Transverse colon (tissue), 4 donors: Measurements from ENCODE around the gene MAN1C1.

Experiments
- CTCF ChIP-seq, 5 experiments: fragments of 200-600 bp in 3 of 5; fragments of 450-650 bp in 2 of 5; sonication (generic) in 3 of 5; IDR thresholded peaks; 1 replicate in 2 of 5; 2 replicates in 3 of 5; pipeline ENCODE4 v1.5.1; 2016 to 2017; ENCODE audit warnings: antibody characterized with exemption in 5 of 5, inconsistent platforms in 3 of 5, mild to moderate bottlenecking in 2 of 5, moderate library complexity in 1 of 5
- EP300 ChIP-seq: sonication (generic); formaldehyde crosslinking; IDR thresholded peaks from one replicate; pipeline ENCODE4 v1.6.1; 2017; ENCODE audit warnings: antibody characterized with exemption, low read depth
- POLR2A ChIP-seq: fragments of 450-650 bp; IDR thresholded peaks from one replicate; pipeline ENCODE4 v1.6.1; 2016; ENCODE audit warnings: antibody characterized with exemption, mild to moderate bottlenecking, moderate library complexity
- POLR2AphosphoS5 ChIP-seq, 3 donors: sonication (generic); formaldehyde crosslinking; IDR thresholded peaks; one replicate each; pipeline ENCODE4 v1.6.1; 2016; ENCODE audit warnings: antibody characterized with exemption in 3 of 3

- TF ChIP-seq POLR2A (no peak), CTCF (IDR thresholded peaks at IDR 0.05) (no peak), POLR2AphosphoS5 (IDR thresholded peaks at IDR 0.05) (no peak), EP300 (no peak)
Measured at GRCh38 chr1:25828491-25828890, 211.9 kb downstream of the MAN1C1 start.
